ENCODE results near the gene ICAM1. TPM values are rescaled to one million over a fixed set of nuclear protein-coding genes. Genes with fewer than 3 reads are reported as not detected.

Gene ICAM1
- total RNA-seq, 1 donor from 2014 or later, result 0.80 TPM

DNA sequence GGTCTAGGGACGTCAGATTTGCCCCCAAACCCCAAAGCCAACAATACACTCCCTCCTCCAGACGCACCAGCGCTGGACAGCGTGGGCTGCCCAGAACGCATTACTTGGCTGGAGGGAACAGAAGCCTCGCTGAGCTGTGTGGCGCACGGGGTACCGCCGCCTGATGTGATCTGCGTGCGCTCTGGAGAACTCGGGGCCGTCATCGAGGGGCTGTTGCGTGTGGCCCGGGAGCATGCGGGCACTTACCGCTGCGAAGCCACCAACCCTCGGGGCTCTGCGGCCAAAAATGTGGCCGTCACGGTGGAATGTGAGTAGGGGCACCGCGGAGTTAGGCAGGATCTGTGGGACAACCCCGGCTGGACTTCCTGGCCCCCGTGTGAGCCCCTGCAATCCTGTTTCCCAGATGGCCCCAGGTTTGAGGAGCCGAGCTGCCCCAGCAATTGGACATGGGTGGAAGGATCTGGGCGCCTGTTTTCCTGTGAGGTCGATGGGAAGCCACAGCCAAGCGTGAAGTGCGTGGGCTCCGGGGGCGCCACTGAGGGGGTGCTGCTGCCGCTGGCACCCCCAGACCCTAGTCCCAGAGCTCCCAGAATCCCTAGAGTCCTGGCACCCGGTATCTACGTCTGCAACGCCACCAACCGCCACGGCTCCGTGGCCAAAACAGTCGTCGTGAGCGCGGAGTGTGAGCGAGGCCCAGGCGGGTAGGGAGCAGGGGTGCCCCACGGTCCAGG lies 22.9 kb downstream of the ICAM1 start:
- Histone ChIP-seq H3K36me3 (no peaks in the 10 kb centered on the region), H3K4me2 (no peak overlapping the region), H3F3A (ENCODE audit: low read depth) (peaks cover 66% of the 10 kb centered on the region), H4K20me1 (ENCODE audit: low read depth) (peaks cover 67% of the 10 kb centered on the region), H3K9me3 (ENCODE audit: low read depth) (no peaks in the 10 kb centered on the region), H3K27me3 (peaks cover 100% of the 10 kb centered on the region), H3K9ac (no peak overlapping the region), H3K79me2 (ENCODE audit: low read depth) (no peaks in the 10 kb centered on the region), H3K4me1 (peaks cover 9% of the 10 kb centered on the region), H3K4me3 (no peak overlapping the region), H2AFZ (replicated peaks) (no peak overlapping the region), H3K27ac (no peak overlapping the region)
- H3K27ac Mint-ChIP-seq, result no peak overlapping the region
- H3K9me3 Mint-ChIP-seq, result no peaks in the 10 kb centered on the region
- H3K27me3 Mint-ChIP-seq (ENCODE audit: insufficient read depth, low read depth), result peaks cover 80% of the 10 kb centered on the region
- H3K4me1 Mint-ChIP-seq, result peaks cover 28% of the 10 kb centered on the region
- DNase-seq (ENCODE audit: low spot score), result peak; percentile 14
- peak overlapping the region; percentile 81 for H3K4me3 Mint-ChIP-seq
- no peaks in the 10 kb centered on the region for H3K36me3 Mint-ChIP-seq
- TF ChIP-seq EZH2phosphoT487 (IDR thresholded peaks at IDR 0.05), result peak; percentile 73
- peak; percentile 61 for TF ChIP-seq EZH2 (IDR thresholded peaks at IDR 0.05)
- no peak for TF ChIP-seq CTCF (IDR thresholded peaks at IDR 0.05)

- Histone ChIP-seq H3K9ac (no peak overlapping the region), H3K4me2 (no peak overlapping the region), H3F3A (ENCODE audit: low read depth) (peaks cover 61% of the 10 kb centered on the region), H3K36me3 (no peaks in the 10 kb centered on the region), H4K20me1 (ENCODE audit: low read depth) (peaks cover 67% of the 10 kb centered on the region), H3K27ac (no peak overlapping the region), H3K9me3 (ENCODE audit: low read depth) (no peaks in the 10 kb centered on the region), H3K27me3 (peaks cover 100% of the 10 kb centered on the region), H2AFZ (replicated peaks) (no peak overlapping the region), H3K4me3 (no peak overlapping the region), H3K79me2 (ENCODE audit: low read depth) (no peaks in the 10 kb centered on the region), H3K4me1 (peaks cover 9% of the 10 kb centered on the region)
- TF ChIP-seq EZH2 (IDR thresholded peaks at IDR 0.05), result peak; percentile 46
- TF ChIP-seq EZH2phosphoT487 (IDR thresholded peaks at IDR 0.05), result peak; percentile 41
- TF ChIP-seq CTCF (IDR thresholded peaks at IDR 0.05), result peak; percentile 52
- H3K9me3 Mint-ChIP-seq, result no peaks in the 10 kb centered on the region
- peaks cover 26% of the 10 kb centered on the region for H3K4me1 Mint-ChIP-seq
- H3K27ac Mint-ChIP-seq, result no peak overlapping the region
- H3K4me3 Mint-ChIP-seq, result peak overlapping the region; percentile 64
- DNase-seq (ENCODE audit: low spot score), result peak; percentile 72
- no peaks in the 10 kb centered on the region for H3K36me3 Mint-ChIP-seq
- peaks cover 75% of the 10 kb centered on the region for H3K27me3 Mint-ChIP-seq (ENCODE audit: insufficient read depth, low read depth)
These were observed 23.4 kb downstream of the ICAM1 start for GRCh38 chr19:10294368-10294697.

DNA sequence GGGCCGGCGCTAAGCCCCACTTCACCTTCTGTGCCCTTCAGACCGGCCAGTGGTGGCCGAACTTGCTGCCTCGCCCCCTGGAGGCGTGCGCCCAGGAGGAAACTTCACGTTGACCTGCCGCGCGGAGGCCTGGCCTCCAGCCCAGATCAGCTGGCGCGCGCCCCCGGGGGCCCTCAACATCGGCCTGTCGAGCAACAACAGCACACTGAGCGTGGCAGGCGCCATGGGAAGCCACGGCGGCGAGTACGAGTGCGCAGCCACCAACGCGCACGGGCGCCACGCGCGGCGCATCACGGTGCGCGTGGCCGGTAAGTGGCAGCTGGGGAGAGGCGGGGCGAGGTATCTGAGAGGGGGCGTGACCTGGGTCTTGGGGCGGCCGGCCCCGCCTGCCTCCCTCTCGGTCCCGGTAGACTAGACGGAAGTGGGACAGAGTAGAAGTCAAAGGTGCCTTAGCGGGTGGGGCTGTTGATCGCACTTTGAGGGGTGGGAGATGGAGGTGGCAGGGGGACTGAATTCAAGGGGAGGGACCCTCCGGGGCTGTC lies 24.5 kb downstream of the ICAM1 start:
- peak overlapping the region; percentile 60 for H3K4me3 Mint-ChIP-seq
- DNase-seq (ENCODE audit: low spot score), result peak; percentile 46
- H3K9me3 Mint-ChIP-seq, result no peaks in the 10 kb centered on the region
- H4K20me1 ChIP-seq (ENCODE audit: low read depth), result peaks cover 61% of the 10 kb centered on the region
- no peak overlapping the region for H3K27ac Mint-ChIP-seq
- no peak overlapping the region for H3K9ac ChIP-seq
- no peak overlapping the region for H3K4me3 ChIP-seq
- H3K36me3 ChIP-seq, result no peaks in the 10 kb centered on the region
- H3K27me3 Mint-ChIP-seq (ENCODE audit: insufficient read depth, low read depth), result peaks cover 70% of the 10 kb centered on the region
- H3K4me1 ChIP-seq, result peaks cover 9% of the 10 kb centered on the region
- peaks cover 57% of the 10 kb centered on the region for H3F3A ChIP-seq (ENCODE audit: low read depth)
- no peak overlapping the region for H3K4me2 ChIP-seq
- no peaks in the 10 kb centered on the region for H3K9me3 ChIP-seq (ENCODE audit: low read depth)
- peaks cover 99% of the 10 kb centered on the region for H3K27me3 ChIP-seq
- no peaks in the 10 kb centered on the region for H3K79me2 ChIP-seq (ENCODE audit: low read depth)
- H3K36me3 Mint-ChIP-seq, result no peaks in the 10 kb centered on the region
- TF ChIP-seq EZH2phosphoT487 (IDR thresholded peaks at IDR 0.05) (peak; percentile 88), CTCF (IDR thresholded peaks at IDR 0.05) (no peak), EZH2 (IDR thresholded peaks at IDR 0.05) (peak; percentile 91)
- peaks cover 24% of the 10 kb centered on the region for H3K4me1 Mint-ChIP-seq
- no peak overlapping the region for H2AFZ ChIP-seq (replicated peaks)
- no peak overlapping the region for H3K27ac ChIP-seq

Data from neural progenitor cell (in vitro differentiated cells).